Prostate gland (tissue), 2 donors: ENCODE data around the gene HSDL1.

Experiments used
- CTCF ChIP-seq, 4 experiments: fragments of 200-600 bp in 2 of 4; fragments of 450-650 bp in 2 of 4; sonication (generic) in 2 of 4; IDR thresholded peaks; 1 replicate in 3 of 4; 2 replicates in 1 of 4; pipeline ENCODE4 v1.5.1; 2016 to 2019; ENCODE audit warnings: antibody characterized with exemption in 4 of 4, mild to moderate bottlenecking in 2 of 4, moderate library complexity in 2 of 4
- POLR2A ChIP-seq: fragments of 450-650 bp; IDR thresholded peaks from one replicate; pipeline ENCODE4 v1.6.1; 2016; ENCODE audit warnings: antibody characterized with exemption, mild to moderate bottlenecking

- no peak for TF ChIP-seq POLR2A
- TF ChIP-seq CTCF (IDR thresholded peaks at IDR 0.05), result no peak
Measured at GRCh38 chr16:84169765-84170310, 24.9 kb upstream of the HSDL1 start.
